Gastrocnemius medialis (tissue), 4 donors: ENCODE results near the gene SLC7A11. TPM values are rescaled to one million over a fixed set of nuclear protein-coding genes. Genes with fewer than 3 reads are reported as not detected.

Experiments used
- ATAC-seq, 2 donors: fragments of 150-250 bp; one replicate each; pipeline ENCODE4 v1.9.1; 2016
- DNase-seq, 2 donors: peaks; one replicate each; pipeline ENCODE4 v3.0.0-alpha.2; 2019
- H3K27ac ChIP-seq, 4 donors: fragments of 200-600 bp; sonication (generic); 1 replicate in 1 of 4; 2 replicates in 3 of 4; pipeline ENCODE4 v1.5.1; 2016 to 2018; ENCODE audit warnings: mild to moderate bottlenecking in 2 of 4, moderate library complexity in 1 of 4
- H3K27me3 ChIP-seq, 3 donors: fragments of 200-600 bp; sonication (generic) in 2 of 3; 1 replicate in 1 of 3; 2 replicates in 2 of 3; pipeline versions ENCODE4 v1.5.1 to v1.6.0; 2016 to 2019; ENCODE audit warnings: mild to moderate bottlenecking in 1 of 3, moderate library complexity in 1 of 3
- H3K36me3 ChIP-seq, 2 donors: fragments of 200-600 bp; sonication (generic) in 1 of 2; one replicate each; pipeline ENCODE4 v1.5.1; 2017 to 2018
- H3K4me1 ChIP-seq, 2 donors: fragments of 200-600 bp; sonication (generic) in 1 of 2; one replicate each; pipeline ENCODE4 v1.5.1; 2016 to 2017; ENCODE audit warnings: mild to moderate bottlenecking in 2 of 2
- H3K4me3 ChIP-seq, 4 donors: fragments of 200-600 bp; sonication (generic) in 3 of 4; 1 replicate in 1 of 4; 2 replicates in 3 of 4; pipeline ENCODE4 v1.5.1; 2016 to 2019; ENCODE audit warnings: mild to moderate bottlenecking in 2 of 4
- H3K9me3 ChIP-seq, 3 donors: fragments of 200-600 bp; sonication (generic) in 2 of 3; 1 replicate in 1 of 3; 2 replicates in 2 of 3; pipeline ENCODE4 v1.5.1; 2016 to 2019
- POLR2A ChIP-seq, 2 donors: fragments of 450-650 bp; IDR thresholded peaks; one replicate each; pipeline ENCODE4 v1.6.1; 2017; ENCODE audit warnings: antibody characterized with exemption in 2 of 2, mild to moderate bottlenecking in 2 of 2, moderate library complexity in 2 of 2
- in situ Hi-C, 4 donors: fragments of 200-750 bp; cut with MboI; loops; one replicate each; pipeline versions ENCODE4 v1.15.0 to v1.8.0; 2017; ENCODE audit warnings: low sequenced_read_pairs in 4 of 4
- intact Hi-C: fragments of 100-400 bp; cut with DNase I; formaldehyde crosslinking; loops from one replicate; pipeline ENCODE4 v1.15.1; 2023; ENCODE audit warnings: low total_unique reads
- total RNA-seq, 4 donors: library from RNA; depleted of rRNA; stranded (reverse); fragments of >200 nt; gene quantifications; one replicate each; pipeline versions ENCODE4 v1.1.0 to v1.2.3, GENCODE V29; 2016
- TF ChIP-seq, protein P1 (sequence below), 5 experiments: fragments of 450-650 bp in 3 of 5; fragments of 200-600 bp in 2 of 5; sonication (generic) in 2 of 5; IDR thresholded peaks in 4 of 5; conservative IDR thresholded peaks in 1 of 5; 1 replicate in 4 of 5; 2 replicates in 1 of 5; pipeline ENCODE4 v1.5.1; 2016 to 2019; ENCODE audit warnings: antibody characterized with exemption in 5 of 5, mild to moderate bottlenecking in 3 of 5, moderate library complexity in 3 of 5

SLC7A11 gene
- total RNA-seq, 4 donors from 2014 or later, result 0.10 to 0.11 TPM; not detected in 2

- ATAC-seq, result no peak
- TF ChIP-seq, protein P1, sequence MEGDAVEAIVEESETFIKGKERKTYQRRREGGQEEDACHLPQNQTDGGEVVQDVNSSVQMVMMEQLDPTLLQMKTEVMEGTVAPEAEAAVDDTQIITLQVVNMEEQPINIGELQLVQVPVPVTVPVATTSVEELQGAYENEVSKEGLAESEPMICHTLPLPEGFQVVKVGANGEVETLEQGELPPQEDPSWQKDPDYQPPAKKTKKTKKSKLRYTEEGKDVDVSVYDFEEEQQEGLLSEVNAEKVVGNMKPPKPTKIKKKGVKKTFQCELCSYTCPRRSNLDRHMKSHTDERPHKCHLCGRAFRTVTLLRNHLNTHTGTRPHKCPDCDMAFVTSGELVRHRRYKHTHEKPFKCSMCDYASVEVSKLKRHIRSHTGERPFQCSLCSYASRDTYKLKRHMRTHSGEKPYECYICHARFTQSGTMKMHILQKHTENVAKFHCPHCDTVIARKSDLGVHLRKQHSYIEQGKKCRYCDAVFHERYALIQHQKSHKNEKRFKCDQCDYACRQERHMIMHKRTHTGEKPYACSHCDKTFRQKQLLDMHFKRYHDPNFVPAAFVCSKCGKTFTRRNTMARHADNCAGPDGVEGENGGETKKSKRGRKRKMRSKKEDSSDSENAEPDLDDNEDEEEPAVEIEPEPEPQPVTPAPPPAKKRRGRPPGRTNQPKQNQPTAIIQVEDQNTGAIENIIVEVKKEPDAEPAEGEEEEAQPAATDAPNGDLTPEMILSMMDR (IDR thresholded peaks at IDR 0.05 in 4 of 5, conservative IDR thresholded peaks at IDR 0.05 in 1 of 5), result no peak
- no peak for TF ChIP-seq POLR2A (IDR thresholded peaks at IDR 0.05)
- no peaks in the 10 kb centered on the region for H3K4me1 ChIP-seq
- H3K36me3 ChIP-seq, result no peaks in the 10 kb centered on the region
- intact Hi-C loops, result no loop called here
- no peaks in the 10 kb centered on the region for H3K27me3 ChIP-seq
- H3K4me3 ChIP-seq, result no peak overlapping the region
- in situ Hi-C loops, result no loop called here
- DNase-seq, result no peak
- H3K9me3 ChIP-seq, result no peaks in the 10 kb centered on the region
- H3K27ac ChIP-seq, result no peak overlapping the region
Measured at GRCh38 chr4:138275963-138276621, 33.9 kb upstream of the SLC7A11 start.

DNA sequence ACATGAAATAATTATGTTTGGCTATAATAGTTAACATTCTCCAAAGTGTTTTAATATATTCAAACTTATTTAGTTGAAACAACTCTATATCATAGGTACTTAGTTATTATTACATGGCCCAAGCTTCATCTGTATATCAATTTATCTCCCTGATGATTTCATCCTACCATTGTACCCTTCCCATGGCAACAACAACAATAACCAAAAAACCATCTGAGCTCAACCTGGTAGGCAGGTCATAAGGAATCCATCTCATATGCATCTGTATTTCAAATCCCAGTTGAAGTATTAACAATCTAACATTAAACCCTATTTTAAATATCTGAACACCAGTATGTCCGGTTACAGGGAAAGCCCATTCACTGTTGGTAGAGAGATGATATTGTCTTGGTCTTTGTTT is 33.1 kb upstream of the SLC7A11 start:
- intact Hi-C loops (no loop called here), in situ Hi-C loops (no loop called here)
- Histone ChIP-seq H3K27me3 (no peaks in the 10 kb centered on the region), H3K4me1 (no peaks in the 10 kb centered on the region), H3K9me3 (no peaks in the 10 kb centered on the region), H3K4me3 (no peak overlapping the region), H3K36me3 (no peaks in the 10 kb centered on the region), H3K27ac (no peak overlapping the region)
- ATAC-seq (no peak), DNase-seq (no peak)
- no peak for TF ChIP-seq POLR2A (IDR thresholded peaks at IDR 0.05)
- TF ChIP-seq, protein P1 (IDR thresholded peaks at IDR 0.05 in 4 of 5, conservative IDR thresholded peaks at IDR 0.05 in 1 of 5), result no peak

DNA sequence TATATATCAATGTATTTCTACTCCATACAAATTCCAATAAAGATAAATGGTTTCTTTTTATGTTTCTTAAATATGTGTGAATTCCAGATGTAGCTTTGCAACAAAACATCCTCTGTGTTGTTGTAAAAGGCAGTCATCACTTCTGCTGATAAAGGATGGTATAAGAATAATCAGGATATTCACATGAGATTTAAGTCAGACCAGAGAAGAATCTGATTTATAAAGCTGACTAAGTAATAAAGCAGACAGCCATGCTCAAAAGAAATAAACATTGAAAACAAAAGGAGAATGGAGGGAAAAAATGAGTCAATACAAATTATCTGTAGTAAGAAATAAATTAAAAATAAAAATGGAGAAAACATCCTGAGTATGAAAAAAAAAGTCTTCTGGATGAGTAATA is 27.0 kb upstream of the SLC7A11 start:
- Histone ChIP-seq H3K4me1 (no peaks in the 10 kb centered on the region), H3K4me3 (no peak overlapping the region), H3K9me3 (no peaks in the 10 kb centered on the region), H3K36me3 (no peaks in the 10 kb centered on the region), H3K27ac (no peak overlapping the region), H3K27me3 (no peaks in the 10 kb centered on the region)
- DNase-seq (no peak), ATAC-seq (no peak)
- intact Hi-C loops, result no loop called here
- TF ChIP-seq, protein P1 (IDR thresholded peaks at IDR 0.05 in 4 of 5, conservative IDR thresholded peaks at IDR 0.05 in 1 of 5), result no peak
- TF ChIP-seq POLR2A (IDR thresholded peaks at IDR 0.05), result no peak
- in situ Hi-C loops, result no loop called here

DNA sequence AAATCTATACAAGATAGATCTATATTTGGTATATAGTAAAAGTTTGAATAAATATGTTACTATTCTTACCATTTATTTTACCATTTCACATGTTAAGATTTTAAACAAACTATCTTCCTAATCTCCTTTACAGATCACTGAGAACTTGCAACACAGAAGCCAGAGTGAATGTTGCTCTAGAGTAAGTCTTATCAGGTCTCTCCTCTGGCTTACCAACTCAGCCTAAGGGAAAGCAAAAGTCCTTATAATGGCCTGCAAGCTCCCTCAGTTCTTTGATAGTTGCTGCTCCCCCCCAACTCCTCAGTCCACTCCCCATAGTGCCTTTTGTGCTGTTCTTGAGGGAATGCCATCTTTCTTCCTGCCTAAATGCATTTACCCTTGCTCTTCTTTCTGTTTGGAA is 25.7 kb upstream of the SLC7A11 start:
- no peaks in the 10 kb centered on the region for H3K4me1 ChIP-seq
- no peak for ATAC-seq
- no peak overlapping the region for H3K4me3 ChIP-seq
- no peak overlapping the region for H3K27ac ChIP-seq
- no peaks in the 10 kb centered on the region for H3K27me3 ChIP-seq
- no peak for DNase-seq
- in situ Hi-C loops, result no loop called here
- no peaks in the 10 kb centered on the region for H3K36me3 ChIP-seq
- TF ChIP-seq, protein P1 (IDR thresholded peaks at IDR 0.05 in 4 of 5, conservative IDR thresholded peaks at IDR 0.05 in 1 of 5), result no peak
- no peak for TF ChIP-seq POLR2A (IDR thresholded peaks at IDR 0.05)
- intact Hi-C loops, result no loop called here
- no peaks in the 10 kb centered on the region for H3K9me3 ChIP-seq

GRCh38 chr4:138266948-138267347 is 24.8 kb upstream of the SLC7A11 start:
- intact Hi-C loops (no loop called here), in situ Hi-C loops (no loop called here)
- DNase-seq (no peak), ATAC-seq (no peak)
- Histone ChIP-seq H3K4me3 (no peak overlapping the region), H3K27ac (no peak overlapping the region), H3K9me3 (no peaks in the 10 kb centered on the region), H3K36me3 (no peaks in the 10 kb centered on the region), H3K27me3 (no peaks in the 10 kb centered on the region), H3K4me1 (no peaks in the 10 kb centered on the region)
- TF ChIP-seq POLR2A (IDR thresholded peaks at IDR 0.05), result no peak
- TF ChIP-seq, protein P1 (IDR thresholded peaks at IDR 0.05 in 4 of 5, conservative IDR thresholded peaks at IDR 0.05 in 1 of 5), result no peak
